K562 (cell line): ENCODE measurements around the gene LONRF2. TPM values are rescaled to one million over a fixed set of nuclear protein-coding genes. Genes with fewer than 3 reads are reported as not detected.

Source experiments
- ADNP ChIP-seq: fragments of 200-800 bp; sonication (Bioruptor generic); IDR thresholded peaks from 2 replicates; pipeline ENCODE4 v1.6.1; 2016; ENCODE audit warnings: missing genetic modification characterization, missing compliant biosample characterization
- CREM ChIP-seq: IDR thresholded peaks from 2 replicates; pipeline ENCODE4 v1.6.1; 2014; ENCODE audit warnings: antibody characterized with exemption, low read depth
- NCOA4 ChIP-seq: fragments of 450-650 bp; IDR thresholded peaks from 2 replicates; pipeline ENCODE4 v1.6.1; 2018; ENCODE audit warnings: mild to moderate bottlenecking; ENCODE audit not compliant: partially characterized antibody
- NFIC ChIP-seq: fragments of 450-650 bp; IDR thresholded peaks from 2 replicates; pipeline ENCODE4 v1.6.1; 2017; ENCODE audit warnings: mild to moderate bottlenecking, inconsistent platforms
- POLR2AphosphoS2 ChIP-seq: IDR thresholded peaks from 2 replicates; pipeline ENCODE4 v1.6.1; 2012; ENCODE audit warnings: low read length, improper control_type of control experiment
- RBM14 ChIP-seq: fragments of 200-400 bp; formaldehyde crosslinking; IDR thresholded peaks from 2 replicates; pipeline ENCODE4 v1.6.1; 2018; ENCODE audit warnings: low read depth, mild to moderate bottlenecking, low read length, moderate library complexity, borderline replicate concordance; ENCODE audit not compliant: insufficient read depth
- SMC3 ChIP-seq: conservative IDR thresholded peaks from 2 replicates; pipeline ENCODE4 v1.6.1; 2011; ENCODE audit warnings: low read depth, low read length, improper control_type of control experiment; ENCODE audit not compliant: insufficient read depth
- ZFP36 ChIP-seq: fragments of 150-350 bp; IDR thresholded peaks from 2 replicates; pipeline ENCODE4 v1.6.1; 2018; ENCODE audit warnings: low read length, low read depth; ENCODE audit not compliant: partially characterized antibody
- ZNF121 ChIP-seq: sonication (generic); formaldehyde crosslinking; conservative IDR thresholded peaks from 2 replicates; pipeline ENCODE4 v1.8.0; 2022; ENCODE audit warnings: missing genetic modification reagents
- ZNF133 ChIP-seq: fragments of 250-450 bp; sonication (Bioruptor Pico); IDR thresholded peaks from 2 replicates; pipeline ENCODE4 v1.4.0; 2020; ENCODE audit warnings: mild to moderate bottlenecking
- ZNF3 ChIP-seq: fragments of 250-450 bp; sonication (Bioruptor Pico); IDR thresholded peaks from 2 replicates; pipeline ENCODE4 v1.5.0; 2021; ENCODE audit warnings: mild to moderate bottlenecking, moderate library complexity
- ZNF77 ChIP-seq: fragments of 250-450 bp; sonication (Bioruptor Pico); IDR thresholded peaks from 2 replicates; pipeline ENCODE4 v1.5.0; 2020
- polyA plus RNA-seq, 8 experiments: library from polyadenylated mRNA; depleted of rRNA in 4 of 8; stranded (reverse) in 5 of 8; unstranded in 3 of 8; fragments of >200 nt; fragmentation: Nextera tagmentation in 2 of 8; fragmentation: Illumina TruSeq in 1 of 8; extraction: Ambion mirVana in 2 of 8; extraction: Trizol in 1 of 8; gene quantifications; 2 replicates each; pipeline versions ENCODE4 v1.2.1 to v1.2.3, GENCODE V29; 2011 to 2014; ENCODE audit warnings: inconsistent platforms in 1 of 8, missing spikeins in 1 of 8
- total RNA-seq, 7 experiments: library from RNA; depleted of rRNA in 6 of 7; stranded (reverse); fragments of >200 nt in 6 of 7; fragmentation: Illumina TruSeq in 2 of 7; extraction: Trizol in 2 of 7; gene quantifications; 2 replicates each; pipeline versions ENCODE4 v1.2.1 to v1.2.3, GENCODE V29; 2011 to 2021; ENCODE audit warnings: low replicate concordance in 1 of 7
- TF ChIP-seq, protein P1 (sequence below): fragments of 450-650 bp; formaldehyde crosslinking; IDR thresholded peaks from 2 replicates; pipeline ENCODE4 v1.4.0; 2022; ENCODE audit warnings: missing genetic modification characterization
- TF ChIP-seq, protein P2 (sequence below), 2 experiments: fragments of 450-650 bp in 1 of 2; sonication (generic) in 1 of 2; formaldehyde crosslinking in 1 of 2; IDR thresholded peaks; 2 replicates each; pipeline versions ENCODE4 v1.7.1 to v1.9.0; 2016 to 2022; ENCODE audit warnings: inconsistent platforms in 1 of 2, mild to moderate bottlenecking in 1 of 2, missing genetic modification reagents in 1 of 2
- TF ChIP-seq, protein P3 (sequence below): fragments of 450-650 bp; formaldehyde crosslinking; conservative IDR thresholded peaks from 2 replicates; pipeline ENCODE4 v1.4.0; 2022; ENCODE audit warnings: mild to moderate bottlenecking, missing genetic modification characterization
- TF ChIP-seq, protein P4 (sequence below): sonication (generic); formaldehyde crosslinking; IDR thresholded peaks from 2 replicates; pipeline ENCODE4 v1.5.0; 2020; ENCODE audit warnings: missing genetic modification reagents

LONRF2 gene
- total and polyA plus RNA-seq, 9 of the 15 experiments (the other 6 are each of a cell fraction or from before 2014, with no cell fraction given): 0.35 to 5.0 (median 2.7) TPM

DNA sequence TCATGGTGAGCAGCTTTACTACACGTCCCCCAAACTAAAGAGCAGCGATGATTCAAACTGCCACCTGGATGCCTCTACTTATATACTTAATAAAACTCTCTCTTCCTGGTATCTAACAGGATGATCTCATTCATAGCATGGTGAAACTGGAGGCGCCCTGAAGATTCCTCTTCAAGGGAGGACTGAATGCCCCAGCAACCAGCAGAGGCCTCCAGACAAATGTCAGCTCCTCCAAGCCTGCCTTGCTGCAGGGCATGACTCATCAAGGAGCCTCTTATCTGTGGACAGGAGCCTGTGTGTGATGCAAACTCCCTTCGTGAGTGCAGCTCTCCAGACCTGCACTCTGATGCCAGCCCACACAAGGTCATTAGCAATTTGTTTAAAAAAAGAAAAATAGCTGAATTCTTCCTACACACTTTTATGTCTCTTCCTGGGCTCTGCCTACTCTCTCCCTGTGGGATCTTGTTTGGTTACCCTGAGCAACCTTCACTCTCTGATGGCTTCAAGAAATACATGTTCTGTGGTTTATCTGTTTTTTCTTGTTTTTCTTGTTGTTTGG lies 30.2 kb downstream of the LONRF2 start (continued):
- TF ChIP-seq, protein P1, sequence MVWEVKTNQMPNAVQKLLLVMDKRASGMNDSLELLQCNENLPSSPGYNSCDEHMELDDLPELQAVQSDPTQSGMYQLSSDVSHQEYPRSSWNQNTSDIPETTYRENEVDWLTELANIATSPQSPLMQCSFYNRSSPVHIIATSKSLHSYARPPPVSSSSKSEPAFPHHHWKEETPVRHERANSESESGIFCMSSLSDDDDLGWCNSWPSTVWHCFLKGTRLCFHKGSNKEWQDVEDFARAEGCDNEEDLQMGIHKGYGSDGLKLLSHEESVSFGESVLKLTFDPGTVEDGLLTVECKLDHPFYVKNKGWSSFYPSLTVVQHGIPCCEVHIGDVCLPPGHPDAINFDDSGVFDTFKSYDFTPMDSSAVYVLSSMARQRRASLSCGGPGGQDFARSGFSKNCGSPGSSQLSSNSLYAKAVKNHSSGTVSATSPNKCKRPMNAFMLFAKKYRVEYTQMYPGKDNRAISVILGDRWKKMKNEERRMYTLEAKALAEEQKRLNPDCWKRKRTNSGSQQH (CRISPR knock-in tag): no peak
- TF ChIP-seq SMC3 (no peak), POLR2AphosphoS2 (no peak), ADNP (tag) (no peak), ZNF3 (CRISPR knock-in tag) (no peak), RBM14 (no peak), ZFP36 (peak; percentile 63), NCOA4 (no peak), ZNF121 (CRISPR knock-in tag) (no peak), CREM (peak; percentile 87), ZNF77 (CRISPR knock-in tag) (no peak), ZNF133 (no peak), NFIC (peak; percentile 62)
- TF ChIP-seq, protein P2, sequence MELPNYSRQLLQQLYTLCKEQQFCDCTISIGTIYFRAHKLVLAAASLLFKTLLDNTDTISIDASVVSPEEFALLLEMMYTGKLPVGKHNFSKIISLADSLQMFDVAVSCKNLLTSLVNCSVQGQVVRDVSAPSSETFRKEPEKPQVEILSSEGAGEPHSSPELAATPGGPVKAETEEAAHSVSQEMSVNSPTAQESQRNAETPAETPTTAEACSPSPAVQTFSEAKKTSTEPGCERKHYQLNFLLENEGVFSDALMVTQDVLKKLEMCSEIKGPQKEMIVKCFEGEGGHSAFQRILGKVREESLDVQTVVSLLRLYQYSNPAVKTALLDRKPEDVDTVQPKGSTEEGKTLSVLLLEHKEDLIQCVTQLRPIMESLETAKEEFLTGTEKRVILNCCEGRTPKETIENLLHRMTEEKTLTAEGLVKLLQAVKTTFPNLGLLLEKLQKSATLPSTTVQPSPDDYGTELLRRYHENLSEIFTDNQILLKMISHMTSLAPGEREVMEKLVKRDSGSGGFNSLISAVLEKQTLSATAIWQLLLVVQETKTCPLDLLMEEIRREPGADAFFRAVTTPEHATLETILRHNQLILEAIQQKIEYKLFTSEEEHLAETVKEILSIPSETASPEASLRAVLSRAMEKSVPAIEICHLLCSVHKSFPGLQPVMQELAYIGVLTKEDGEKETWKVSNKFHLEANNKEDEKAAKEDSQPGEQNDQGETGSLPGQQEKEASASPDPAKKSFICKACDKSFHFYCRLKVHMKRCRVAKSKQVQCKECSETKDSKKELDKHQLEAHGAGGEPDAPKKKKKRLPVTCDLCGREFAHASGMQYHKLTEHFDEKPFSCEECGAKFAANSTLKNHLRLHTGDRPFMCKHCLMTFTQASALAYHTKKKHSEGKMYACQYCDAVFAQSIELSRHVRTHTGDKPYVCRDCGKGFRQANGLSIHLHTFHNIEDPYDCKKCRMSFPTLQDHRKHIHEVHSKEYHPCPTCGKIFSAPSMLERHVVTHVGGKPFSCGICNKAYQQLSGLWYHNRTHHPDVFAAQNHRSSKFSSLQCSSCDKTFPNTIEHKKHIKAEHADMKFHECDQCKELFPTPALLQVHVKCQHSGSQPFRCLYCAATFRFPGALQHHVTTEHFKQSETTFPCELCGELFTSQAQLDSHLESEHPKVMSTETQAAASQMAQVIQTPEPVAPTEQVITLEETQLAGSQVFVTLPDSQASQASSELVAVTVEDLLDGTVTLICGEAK (IDR thresholded peaks at IDR 0.05): no peak
- TF ChIP-seq, protein P2 (CRISPR knock-in tag; IDR thresholded peaks at IDR 0.05): no peak
- TF ChIP-seq, protein P3, sequence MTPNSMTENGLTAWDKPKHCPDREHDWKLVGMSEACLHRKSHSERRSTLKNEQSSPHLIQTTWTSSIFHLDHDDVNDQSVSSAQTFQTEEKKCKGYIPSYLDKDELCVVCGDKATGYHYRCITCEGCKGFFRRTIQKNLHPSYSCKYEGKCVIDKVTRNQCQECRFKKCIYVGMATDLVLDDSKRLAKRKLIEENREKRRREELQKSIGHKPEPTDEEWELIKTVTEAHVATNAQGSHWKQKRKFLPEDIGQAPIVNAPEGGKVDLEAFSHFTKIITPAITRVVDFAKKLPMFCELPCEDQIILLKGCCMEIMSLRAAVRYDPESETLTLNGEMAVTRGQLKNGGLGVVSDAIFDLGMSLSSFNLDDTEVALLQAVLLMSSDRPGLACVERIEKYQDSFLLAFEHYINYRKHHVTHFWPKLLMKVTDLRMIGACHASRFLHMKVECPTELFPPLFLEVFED (CRISPR knock-in tag): no peak
- TF ChIP-seq, protein P4, sequence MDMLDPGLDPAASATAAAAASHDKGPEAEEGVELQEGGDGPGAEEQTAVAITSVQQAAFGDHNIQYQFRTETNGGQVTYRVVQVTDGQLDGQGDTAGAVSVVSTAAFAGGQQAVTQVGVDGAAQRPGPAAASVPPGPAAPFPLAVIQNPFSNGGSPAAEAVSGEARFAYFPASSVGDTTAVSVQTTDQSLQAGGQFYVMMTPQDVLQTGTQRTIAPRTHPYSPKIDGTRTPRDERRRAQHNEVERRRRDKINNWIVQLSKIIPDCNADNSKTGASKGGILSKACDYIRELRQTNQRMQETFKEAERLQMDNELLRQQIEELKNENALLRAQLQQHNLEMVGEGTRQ (CRISPR knock-in tag): no peak
